IMR-90 (cell line): ENCODE results near the gene BTRC.

Experiments used
- BHLHE40 ChIP-seq: fragments of 150-350 bp; IDR thresholded peaks from 2 replicates; pipeline ENCODE4 v1.6.1; 2016; ENCODE audit warnings: mild to moderate bottlenecking, low read depth, low read length
- CTCF ChIP-seq: conservative IDR thresholded peaks from 2 replicates; pipeline ENCODE4 v1.5.1; 2012; ENCODE audit warnings: mild to moderate bottlenecking, low read depth, low read length, improper control_type of control experiment
- ELK1 ChIP-seq: fragments of 150-350 bp; IDR thresholded peaks from 2 replicates; pipeline ENCODE4 v1.6.1; 2016; ENCODE audit warnings: low read depth, mild to moderate bottlenecking, low read length, moderate library complexity, borderline replicate concordance
- FOS ChIP-seq: fragments of 150-350 bp; IDR thresholded peaks from 2 replicates; pipeline ENCODE4 v1.6.1; 2016; ENCODE audit warnings: low read depth, low read length
- MAFK ChIP-seq: IDR thresholded peaks from 2 replicates; pipeline ENCODE4 v1.6.1; 2012; ENCODE audit warnings: low read depth, low read length, improper control_type of control experiment
- MXI1 ChIP-seq: IDR thresholded peaks from 2 replicates; pipeline ENCODE4 v1.6.1; 2012; ENCODE audit warnings: low read depth, mild to moderate bottlenecking, low read length, moderate library complexity, borderline replicate concordance
- POLR2A ChIP-seq: IDR thresholded peaks from 2 replicates; pipeline ENCODE4 v1.6.1; 2012; ENCODE audit warnings: mild to moderate bottlenecking, low read depth, low read length
- RAD21 ChIP-seq: IDR thresholded peaks from 2 replicates; pipeline ENCODE4 v1.6.1; 2012; ENCODE audit warnings: low read length, improper control_type of control experiment
- RFX5 ChIP-seq: IDR thresholded peaks from 2 replicates; pipeline ENCODE4 v1.8.0; 2012; ENCODE audit warnings: low read depth, mild to moderate bottlenecking, low read length, moderate library complexity
- SMC3 ChIP-seq: fragments of 150-350 bp; IDR thresholded peaks from 2 replicates; pipeline ENCODE4 v1.6.1; 2016; ENCODE audit warnings: low read depth, mild to moderate bottlenecking, antibody characterized with exemption, low read length, moderate library complexity
- USF2 ChIP-seq: fragments of 150-350 bp; IDR thresholded peaks from 2 replicates; pipeline ENCODE4 v1.6.1; 2017; ENCODE audit warnings: mild to moderate bottlenecking, antibody characterized with exemption, low read length, low read depth

- TF ChIP-seq CTCF (no peak), POLR2A (no peak), BHLHE40 (no peak), FOS (no peak), SMC3 (no peak), MAFK (no peak), USF2 (no peak), ELK1 (no peak), RFX5 (no peak), RAD21 (no peak), MXI1 (no peak)
Observed at GRCh38 chr10:101504438-101504837, 150.5 kb downstream of the BTRC start.
